Pulmonary artery endothelial cell (primary cell): ENCODE measurements around the gene CDH4. TPM values are rescaled to one million over a fixed set of nuclear protein-coding genes. Genes with fewer than 3 reads are reported as not detected.
"Not testable (repeated sequence)": the region's sequence is repeated elsewhere in the genome, so short reads cannot be mapped to it uniquely, and the experiment has no call there.

Source experiments
- DNase-seq: peaks from one replicate; pipeline ENCODE4 v3.0.0-alpha.2; 2011; ENCODE audit warnings: low read depth, low spot score
- total RNA-seq: library from RNA; depleted of rRNA; stranded (reverse); fragments of >200 nt; gene quantifications from 2 replicates; pipeline ENCODE4 v1.2.3, GENCODE V29; 2014

The CDH4 gene
- total RNA-seq, 1 donor from 2014 or later: 7.5 TPM

- no peak for DNase-seq
These were observed 713.8 kb downstream of the CDH4 start for GRCh38 chr20:61965606-61966491.

- no peak for DNase-seq
These were observed 714.6 kb downstream of the CDH4 start for GRCh38 chr20:61966492-61967244.

GRCh38 chr20:61967300-61967699, 715.2 kb downstream of the CDH4 start:
- DNase-seq: no peak

GRCh38 chr20:61968036-61968810, 716.2 kb downstream of the CDH4 start:
- no peak for DNase-seq

- DNase-seq: no peak
These were observed 716.9 kb downstream of the CDH4 start for GRCh38 chr20:61968932-61969331.

- no peak for DNase-seq
These were observed 717.7 kb downstream of the CDH4 start for GRCh38 chr20:61969806-61970205.

GRCh38 chr20:61970357-61970756, 718.3 kb downstream of the CDH4 start:
- no peak for DNase-seq

GRCh38 chr20:61971595-61971994, 719.5 kb downstream of the CDH4 start:
- not testable (repeated sequence) for DNase-seq

GRCh38 chr20:61972636-61973508, 720.8 kb downstream of the CDH4 start:
- DNase-seq: no peak

- no peak for DNase-seq
These were observed 721.7 kb downstream of the CDH4 start for GRCh38 chr20:61973515-61974356.

- no peak for DNase-seq
These were observed 722.2 kb downstream of the CDH4 start for GRCh38 chr20:61974357-61974665.

- DNase-seq: no peak
These were observed 723.5 kb downstream of the CDH4 start for GRCh38 chr20:61975407-61976129.

GRCh38 chr20:61976263-61976643, 724.2 kb downstream of the CDH4 start:
- no peak for DNase-seq

- no peak for DNase-seq
These were observed 724.8 kb downstream of the CDH4 start for GRCh38 chr20:61976644-61977418.

GRCh38 chr20:61977419-61977786, 725.3 kb downstream of the CDH4 start:
- no peak for DNase-seq

- no peak for DNase-seq
These were observed 726.4 kb downstream of the CDH4 start for GRCh38 chr20:61978491-61978890.

GRCh38 chr20:61979090-61979489, 727.0 kb downstream of the CDH4 start:
- no peak for DNase-seq

- no peak for DNase-seq
These were observed 727.9 kb downstream of the CDH4 start for GRCh38 chr20:61979701-61980635.
